ENCODE data around the gene DLK2. TPM values are rescaled to one million over a fixed set of nuclear protein-coding genes. Genes with fewer than 3 reads are reported as not detected.

DLK2 gene, protein sequence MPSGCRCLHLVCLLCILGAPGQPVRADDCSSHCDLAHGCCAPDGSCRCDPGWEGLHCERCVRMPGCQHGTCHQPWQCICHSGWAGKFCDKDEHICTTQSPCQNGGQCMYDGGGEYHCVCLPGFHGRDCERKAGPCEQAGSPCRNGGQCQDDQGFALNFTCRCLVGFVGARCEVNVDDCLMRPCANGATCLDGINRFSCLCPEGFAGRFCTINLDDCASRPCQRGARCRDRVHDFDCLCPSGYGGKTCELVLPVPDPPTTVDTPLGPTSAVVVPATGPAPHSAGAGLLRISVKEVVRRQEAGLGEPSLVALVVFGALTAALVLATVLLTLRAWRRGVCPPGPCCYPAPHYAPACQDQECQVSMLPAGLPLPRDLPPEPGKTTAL
- 10 to 100 TPM; 23.6 to 61.7 (median 32.3) TPM for total RNA-seq

DNA sequence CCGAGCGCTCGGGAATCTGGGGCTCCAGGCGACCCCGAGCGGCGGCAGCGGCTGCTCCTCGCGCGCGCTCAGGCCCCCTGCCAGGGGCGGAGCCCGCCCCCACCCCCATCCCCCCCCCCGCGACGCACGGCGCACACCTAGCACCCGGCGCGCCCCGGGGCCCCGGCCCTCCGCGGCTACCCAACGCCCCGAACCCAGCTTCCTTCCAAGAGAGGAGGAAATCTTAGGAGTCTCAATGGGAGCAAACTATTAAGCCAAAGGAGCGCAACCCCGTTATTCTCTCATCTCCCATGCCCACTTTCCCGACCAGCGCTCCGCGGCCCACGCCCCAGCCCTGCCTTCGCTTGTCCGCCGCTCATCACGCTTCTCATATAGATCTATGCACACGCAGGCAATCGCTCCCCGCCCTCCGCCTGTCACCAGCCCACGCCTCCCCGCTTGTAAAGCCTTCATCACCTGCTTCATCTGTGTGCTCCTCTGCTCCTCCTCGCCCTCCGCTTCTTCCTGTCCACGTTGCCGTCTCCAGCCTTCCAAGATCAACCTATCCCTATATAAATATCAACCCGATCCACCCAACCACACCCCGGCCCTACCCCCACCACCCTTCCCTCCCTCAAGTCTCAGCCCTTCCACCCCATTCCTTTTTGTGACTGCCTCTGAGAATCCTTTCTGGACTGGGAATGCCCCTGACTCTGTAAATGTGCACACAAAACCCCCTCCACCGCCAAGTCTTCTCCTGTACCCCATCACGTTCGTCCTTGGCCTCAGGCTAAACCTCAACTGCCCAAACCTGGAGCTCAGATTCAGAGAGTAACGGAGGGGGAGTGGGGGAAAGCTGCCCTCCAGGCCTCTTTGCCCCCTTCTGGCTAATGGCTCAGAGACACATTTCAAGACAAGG, at the start of gene DLK2:
DLK2 (minus strand) TSS at position 18 of the 898 bp plus-strand sequence. CDS start 723 bp downstream, outside the sequence.
- peaks cover 36% of the 10 kb centered on the region for H3K27me3 ChIP-seq
- TF ChIP-seq EP300 (IDR thresholded peaks at IDR 0.05) = no peak
- TF ChIP-seq POLR2A (IDR thresholded peaks at IDR 0.05) = no peak
- TF ChIP-seq, protein P1, sequence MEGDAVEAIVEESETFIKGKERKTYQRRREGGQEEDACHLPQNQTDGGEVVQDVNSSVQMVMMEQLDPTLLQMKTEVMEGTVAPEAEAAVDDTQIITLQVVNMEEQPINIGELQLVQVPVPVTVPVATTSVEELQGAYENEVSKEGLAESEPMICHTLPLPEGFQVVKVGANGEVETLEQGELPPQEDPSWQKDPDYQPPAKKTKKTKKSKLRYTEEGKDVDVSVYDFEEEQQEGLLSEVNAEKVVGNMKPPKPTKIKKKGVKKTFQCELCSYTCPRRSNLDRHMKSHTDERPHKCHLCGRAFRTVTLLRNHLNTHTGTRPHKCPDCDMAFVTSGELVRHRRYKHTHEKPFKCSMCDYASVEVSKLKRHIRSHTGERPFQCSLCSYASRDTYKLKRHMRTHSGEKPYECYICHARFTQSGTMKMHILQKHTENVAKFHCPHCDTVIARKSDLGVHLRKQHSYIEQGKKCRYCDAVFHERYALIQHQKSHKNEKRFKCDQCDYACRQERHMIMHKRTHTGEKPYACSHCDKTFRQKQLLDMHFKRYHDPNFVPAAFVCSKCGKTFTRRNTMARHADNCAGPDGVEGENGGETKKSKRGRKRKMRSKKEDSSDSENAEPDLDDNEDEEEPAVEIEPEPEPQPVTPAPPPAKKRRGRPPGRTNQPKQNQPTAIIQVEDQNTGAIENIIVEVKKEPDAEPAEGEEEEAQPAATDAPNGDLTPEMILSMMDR (IDR thresholded peaks at IDR 0.05) = no peak
- TF ChIP-seq POLR2AphosphoS5 (IDR thresholded peaks at IDR 0.05) = no peak
- H3K4me3 ChIP-seq = peak within 1 kb of the TSS; percentile 66
- H3K4me1 ChIP-seq = peaks cover 21% of the 10 kb centered on the region
- H3K27ac ChIP-seq = peak within 1 kb of the TSS; percentile 45
- 2% methylated on average over 27 of the region's 55 CpGs for WGBS
- DNase-seq (ENCODE audit: low spot score in 2 of 2) = no peak
- H3K36me3 ChIP-seq = peaks cover 22% of the 10 kb centered on the region
- no peaks in the 10 kb centered on the region for H3K9me3 ChIP-seq

DNA sequence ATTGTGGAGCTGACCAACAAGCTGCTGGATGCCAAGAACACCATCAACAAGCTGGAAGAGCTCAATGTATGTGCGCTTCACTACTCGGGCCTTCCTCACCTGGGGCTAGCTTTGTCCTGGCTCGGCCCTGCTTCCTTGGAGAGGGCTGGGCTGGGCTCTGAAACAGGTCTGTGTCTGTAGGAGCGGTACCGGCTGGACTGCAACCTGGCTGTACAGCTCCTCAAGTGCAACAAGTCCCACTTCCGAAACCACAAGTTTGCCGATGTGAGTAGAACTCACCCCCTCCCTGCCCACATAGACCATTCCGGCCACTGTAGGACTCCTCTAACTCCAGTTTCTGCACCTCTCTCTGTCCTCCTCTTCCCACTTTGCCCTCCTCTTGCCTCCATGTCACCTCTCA, 48.1 kb upstream of the DLK2 start:
- peaks cover 12% of the 10 kb centered on the region for H3K4me1 ChIP-seq

DNA sequence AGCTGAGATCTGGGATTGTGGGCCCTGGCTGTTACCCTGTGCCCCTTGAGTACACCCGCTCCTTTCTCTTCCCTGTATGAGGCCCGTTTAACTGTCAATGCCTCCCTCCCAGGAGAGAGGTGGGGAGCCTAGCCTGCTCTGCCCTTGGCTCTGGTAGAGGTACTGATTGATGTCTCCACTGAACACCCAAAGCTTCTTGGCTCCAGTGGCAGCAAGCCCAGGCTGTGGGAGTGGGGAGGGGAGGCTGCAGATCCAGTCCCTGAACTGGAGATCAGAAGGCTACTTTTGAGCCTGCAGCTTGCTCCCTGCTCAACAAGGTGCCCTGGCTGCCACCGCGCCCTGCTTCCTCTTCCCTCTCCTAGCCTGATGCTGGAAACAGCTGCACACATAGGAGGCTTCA, 47.3 kb upstream of the DLK2 start:
- 77% methylated on average over 2 of the region's 4 CpGs for WGBS
- no peak for DNase-seq (ENCODE audit: low spot score in 2 of 2)
- TF ChIP-seq POLR2AphosphoS5 (IDR thresholded peaks at IDR 0.05) (no peak), EP300 (IDR thresholded peaks at IDR 0.05) (no peak), POLR2A (IDR thresholded peaks at IDR 0.05) (no peak)
- TF ChIP-seq, protein P1 (IDR thresholded peaks at IDR 0.05) = no peak
- Histone ChIP-seq H3K4me1 (peaks cover 12% of the 10 kb centered on the region), H3K36me3 (peaks cover 70% of the 10 kb centered on the region), H3K27me3 (no peaks in the 10 kb centered on the region), H3K9me3 (no peaks in the 10 kb centered on the region), H3K4me3 (no peak overlapping the region), H3K27ac (no peak overlapping the region)

More for the DNA sequence above, 48.1 kb upstream of the DLK2 start:
- no peak overlapping the region for H3K27ac ChIP-seq
- peaks cover 69% of the 10 kb centered on the region for H3K36me3 ChIP-seq
- WGBS = 92% methylated on average over 8 of the region's 8 CpGs
- H3K9me3 ChIP-seq = no peaks in the 10 kb centered on the region
- no peaks in the 10 kb centered on the region for H3K27me3 ChIP-seq
- no peak for TF ChIP-seq POLR2A (IDR thresholded peaks at IDR 0.05)
- TF ChIP-seq EP300 (IDR thresholded peaks at IDR 0.05) = no peak
- no peak for TF ChIP-seq POLR2AphosphoS5 (IDR thresholded peaks at IDR 0.05)
- TF ChIP-seq, protein P1 (IDR thresholded peaks at IDR 0.05) = no peak
- H3K4me3 ChIP-seq = no peak overlapping the region
- no peak for DNase-seq (ENCODE audit: low spot score in 2 of 2)

DNA sequence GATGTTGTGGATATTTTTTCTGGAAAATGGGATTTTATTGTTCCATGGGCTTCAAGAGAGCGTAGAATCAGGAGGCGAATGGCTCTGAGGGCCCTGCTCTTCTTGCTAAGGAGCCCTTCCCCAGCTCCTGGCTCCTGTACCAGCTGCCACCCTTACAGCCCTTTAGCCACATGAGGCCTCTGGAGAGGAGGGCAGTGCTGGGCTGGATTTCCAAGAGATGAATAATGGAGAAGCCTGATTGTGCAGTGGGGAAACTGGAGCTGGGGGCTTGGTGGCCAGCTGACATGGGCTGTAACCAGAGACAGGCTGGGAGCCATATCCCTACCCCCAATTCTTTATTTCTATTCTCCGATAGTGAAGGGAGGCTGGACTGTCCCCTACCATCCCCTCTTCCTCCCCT, 45.6 kb upstream of the DLK2 start:
- no peak for DNase-seq (ENCODE audit: low spot score in 2 of 2)
- peaks cover 70% of the 10 kb centered on the region for H3K36me3 ChIP-seq
- H3K27ac ChIP-seq = no peak overlapping the region
- peaks cover 23% of the 10 kb centered on the region for H3K4me1 ChIP-seq
- 96% methylated on average over 3 of the region's 3 CpGs for whole genome bisulfite sequencing
- no peaks in the 10 kb centered on the region for H3K27me3 ChIP-seq
- TF ChIP-seq POLR2A (IDR thresholded peaks at IDR 0.05) (no peak), EP300 (IDR thresholded peaks at IDR 0.05) (no peak), POLR2AphosphoS5 (IDR thresholded peaks at IDR 0.05) (no peak)
- TF ChIP-seq, protein P1 (IDR thresholded peaks at IDR 0.05) = no peak
- no peaks in the 10 kb centered on the region for H3K9me3 ChIP-seq
- H3K4me3 ChIP-seq = no peak overlapping the region
